Measurements from ENCODE around the gene SRP9.
A peak's percentile ranks its signal among the peaks of the same experiment; 100 is the strongest.

Gene SRP9, protein sequence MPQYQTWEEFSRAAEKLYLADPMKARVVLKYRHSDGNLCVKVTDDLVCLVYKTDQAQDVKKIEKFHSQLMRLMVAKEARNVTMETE

DNA sequence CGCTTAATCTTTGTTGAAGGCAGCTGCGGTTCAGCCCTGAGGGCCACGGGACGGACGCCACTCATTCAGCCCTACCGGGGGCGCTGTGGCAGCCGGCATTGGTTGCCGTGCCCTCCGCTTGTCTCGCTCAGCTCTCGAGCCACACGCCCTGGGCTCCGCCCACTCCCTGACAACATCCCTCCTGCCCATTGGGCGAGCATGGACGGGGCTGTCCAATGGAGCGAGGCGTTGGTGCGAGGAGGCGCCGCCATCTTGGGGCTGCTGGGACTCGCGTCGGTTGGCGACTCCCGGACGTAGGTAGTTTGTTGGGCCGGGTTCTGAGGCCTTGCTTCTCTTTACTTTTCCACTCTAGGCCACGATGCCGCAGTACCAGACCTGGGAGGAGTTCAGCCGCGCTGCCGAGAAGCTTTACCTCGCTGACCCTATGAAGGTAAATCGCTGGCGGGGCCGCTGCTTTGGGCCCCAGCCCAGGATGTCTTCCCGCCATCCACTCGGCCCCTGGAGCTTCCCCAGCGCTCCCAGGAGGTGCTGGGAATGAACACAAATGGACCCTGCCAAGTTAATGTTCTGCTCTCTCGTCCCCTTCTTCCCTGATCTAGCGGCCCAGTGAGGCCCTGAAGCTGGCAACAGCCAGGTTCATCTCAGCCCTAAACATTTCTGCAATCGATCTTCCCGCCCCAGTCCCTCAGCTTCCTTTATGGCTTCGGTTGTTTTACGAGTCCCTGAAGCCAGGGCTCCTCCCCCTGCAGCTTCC lies at the start of gene SRP9:
TSS of gene SRP9 (plus strand) at position 244 of the 754 bp plus-strand sequence. CDS start at position 359, 115 bp downstream.
- DNase-seq: peak; percentile 85

DNA sequence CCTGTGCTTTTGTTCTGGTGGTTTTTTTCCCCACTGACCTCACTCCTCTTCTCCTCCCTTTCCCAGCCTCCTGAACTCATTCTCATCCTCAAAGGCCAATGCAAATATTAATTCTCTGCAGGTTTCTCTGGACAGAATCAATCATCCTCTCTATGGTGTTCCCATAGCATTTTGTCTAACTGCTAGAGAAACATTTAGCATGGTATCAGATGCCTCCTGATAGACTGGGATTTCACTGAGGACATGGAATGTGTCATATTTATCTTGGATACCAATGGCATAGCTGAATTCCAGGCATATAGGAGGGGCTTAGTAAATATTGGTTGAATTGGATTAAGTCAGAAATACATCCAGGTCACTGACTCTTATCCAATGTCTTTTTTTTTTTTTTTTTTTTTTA lies 46.1 kb upstream of the SRP9 start:
- DNase-seq: no peak

DNA sequence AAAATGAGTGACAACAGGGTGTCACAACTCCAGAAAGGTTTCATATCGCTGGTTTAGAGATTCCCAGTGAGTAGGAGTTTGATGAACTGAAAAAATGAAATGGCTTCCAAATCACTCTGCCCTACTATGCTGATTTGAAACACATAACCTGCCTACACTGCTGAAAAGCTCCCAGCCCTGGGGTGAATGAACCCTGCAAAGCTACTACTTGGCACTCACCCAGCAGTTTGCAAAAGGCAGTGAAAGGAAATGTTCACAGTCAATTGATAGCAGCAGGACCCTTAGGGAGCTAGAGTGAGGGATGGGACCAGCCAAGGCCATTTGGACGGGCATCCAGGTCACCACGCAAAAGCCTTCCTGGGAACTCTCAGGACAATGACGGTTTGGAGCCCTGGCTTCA lies 44.4 kb upstream of the SRP9 start:
- DNase-seq: no peak

DNA sequence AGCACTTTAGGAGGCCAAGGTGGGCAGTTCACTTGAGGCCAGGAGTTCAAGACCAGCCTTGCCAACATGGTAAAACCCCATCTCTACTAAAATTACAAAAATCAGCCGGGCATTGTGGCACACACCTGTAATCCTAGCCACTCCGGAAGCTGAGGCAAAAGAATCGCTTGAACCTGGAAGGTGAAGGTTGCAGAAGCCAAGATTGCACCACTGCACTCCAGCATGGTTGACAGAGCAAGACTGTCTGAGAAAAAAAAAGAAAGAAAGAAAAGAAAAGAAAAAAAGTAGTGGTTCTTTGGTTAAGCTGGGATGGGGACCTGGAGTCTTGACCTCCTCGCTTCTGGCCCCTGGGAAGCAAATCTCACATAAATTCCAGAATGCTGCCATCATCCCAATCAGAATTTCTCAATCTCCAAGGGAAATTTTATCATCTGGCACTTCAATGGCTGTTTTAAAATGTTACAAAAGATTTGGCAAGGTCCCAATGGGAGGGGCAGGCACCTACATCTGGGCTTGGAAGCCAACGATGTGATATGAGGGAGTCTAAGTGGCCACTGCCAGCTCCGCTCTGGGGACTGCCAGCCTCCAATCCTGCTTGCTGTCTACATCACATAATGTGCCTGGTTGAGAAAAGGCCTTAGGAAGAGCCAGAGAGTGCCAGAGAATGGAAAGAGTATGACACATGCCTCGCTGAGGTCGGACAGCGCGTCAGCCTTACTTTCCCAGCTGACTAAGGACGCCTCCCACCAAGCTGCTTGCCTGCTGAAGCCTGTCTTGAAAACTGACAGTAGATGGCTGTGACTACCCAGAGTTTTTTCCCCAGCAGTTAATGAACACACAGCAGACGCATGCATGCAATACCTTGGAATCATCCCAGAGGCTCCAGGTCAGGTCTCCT lies 42.1 kb upstream of the SRP9 start:
- DNase-seq: peak; percentile 40

DNA sequence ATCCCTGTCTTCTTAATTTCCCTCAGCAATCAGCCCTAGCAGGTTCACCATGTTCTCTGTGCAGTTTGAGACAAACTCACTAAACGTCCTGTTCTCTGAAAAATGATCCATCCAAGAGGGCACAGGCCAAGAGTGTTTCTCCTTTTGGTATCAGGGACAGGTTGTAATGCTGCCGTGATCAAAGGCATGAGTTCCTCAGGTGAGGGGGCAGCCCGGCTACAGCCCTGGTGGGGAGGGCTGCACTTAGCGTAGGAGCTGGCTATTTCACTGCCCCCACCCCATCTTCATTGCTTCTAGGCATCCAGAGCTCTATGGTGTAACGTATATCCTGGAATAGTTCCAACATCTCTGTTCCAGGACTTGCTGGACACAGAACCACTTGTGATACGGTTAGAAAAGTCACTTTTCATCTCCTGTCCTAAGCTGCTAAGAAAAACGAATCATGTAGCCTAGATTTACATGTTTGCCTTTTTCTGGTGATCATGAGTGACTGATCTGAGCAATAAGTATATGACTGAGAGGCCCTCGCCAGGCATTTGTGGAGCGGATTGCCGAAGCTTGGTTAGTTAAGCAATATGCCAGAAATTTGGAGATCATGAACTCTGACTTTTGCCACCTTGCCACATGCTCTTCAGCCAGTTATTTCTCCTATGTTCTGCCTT lies 41.1 kb upstream of the SRP9 start:
- DNase-seq: no peak

DNA sequence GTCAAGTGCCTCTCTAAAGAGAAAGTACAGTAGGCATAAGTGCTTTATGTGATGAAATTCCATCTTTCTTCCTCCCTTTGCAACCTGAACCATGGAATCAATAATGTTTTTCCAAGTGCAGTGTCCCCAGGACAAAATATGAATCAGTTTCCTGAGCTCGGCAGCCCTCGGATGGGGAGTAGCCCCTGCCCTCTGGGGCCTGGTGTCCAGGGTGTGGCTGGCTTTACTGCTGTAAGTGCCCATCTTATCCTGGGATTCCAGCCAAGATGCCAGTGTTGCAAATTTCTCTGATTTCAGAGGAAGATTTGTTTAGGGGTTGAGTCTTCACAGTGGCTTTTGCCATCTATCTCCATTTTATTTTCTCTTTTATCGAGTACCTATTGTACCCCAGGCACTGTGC lies 40.5 kb upstream of the SRP9 start:
- DNase-seq: no peak

DNA sequence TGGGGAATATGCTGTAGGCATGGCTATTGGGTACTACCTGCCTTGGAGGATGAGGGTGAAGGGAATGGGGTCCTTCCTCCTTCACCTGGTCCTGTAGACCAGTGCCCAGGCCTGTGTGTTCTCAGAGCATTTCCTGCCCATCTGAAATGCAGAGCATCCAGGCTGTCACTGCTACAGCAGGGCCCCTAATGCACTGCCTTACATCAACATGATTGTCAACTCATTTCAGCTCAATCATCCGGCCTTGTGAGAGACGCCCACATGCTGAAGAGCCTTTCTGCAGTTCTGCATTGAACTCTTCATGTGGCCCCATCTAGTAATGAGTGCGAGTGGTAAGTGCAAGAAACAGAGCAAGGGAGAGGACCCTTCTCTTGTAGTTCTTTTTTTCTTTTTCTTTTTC lies 39.8 kb upstream of the SRP9 start:
- no peak for DNase-seq

DNA sequence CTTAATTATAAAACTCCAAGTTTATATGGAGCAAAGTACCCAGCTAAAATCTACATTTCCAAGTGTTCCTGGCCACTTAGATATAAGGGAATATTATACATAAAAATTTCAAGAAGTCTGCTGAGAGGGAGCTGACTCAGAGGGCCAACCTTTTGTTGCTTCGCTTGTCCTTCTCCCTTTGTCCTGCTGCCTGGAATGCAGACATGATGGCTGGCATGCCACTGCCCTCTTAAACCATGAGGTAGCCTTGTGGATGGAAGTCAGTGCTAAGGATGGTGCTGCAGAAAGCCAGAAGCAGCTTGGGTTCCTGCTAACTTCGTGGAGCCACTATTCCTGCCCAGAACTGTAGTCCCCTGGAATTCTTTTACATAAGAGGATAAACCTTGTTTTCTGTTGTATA lies 38.9 kb upstream of the SRP9 start:
- no peak for DNase-seq

DNA sequence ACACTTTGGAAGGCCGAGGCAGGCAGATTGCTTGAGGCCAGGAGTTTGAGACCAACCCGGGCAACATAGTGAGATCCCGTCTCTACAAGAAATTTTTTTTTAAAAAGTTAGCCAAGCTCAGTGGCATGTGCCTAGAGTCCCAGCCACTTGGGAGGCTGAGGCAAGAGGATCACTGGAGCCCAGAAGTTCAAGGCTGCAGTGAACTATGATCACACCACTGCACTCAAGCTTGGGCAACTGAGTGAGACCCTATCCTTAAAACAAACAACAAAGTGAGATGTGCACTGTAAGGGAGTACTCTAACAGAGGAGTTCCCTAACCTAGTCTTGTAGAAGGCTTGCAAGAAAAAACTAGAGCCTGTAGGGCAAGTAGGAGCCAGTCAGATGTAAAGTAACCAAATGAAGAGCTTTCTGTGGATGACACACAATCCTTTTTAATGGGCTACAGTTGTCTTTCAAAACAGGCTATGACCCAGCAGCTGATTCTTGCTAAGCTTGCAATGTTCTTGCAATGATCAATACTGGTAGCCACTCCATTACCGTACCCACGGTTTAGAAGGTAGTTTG lies 38.0 kb upstream of the SRP9 start:
- no peak for DNase-seq

DNA sequence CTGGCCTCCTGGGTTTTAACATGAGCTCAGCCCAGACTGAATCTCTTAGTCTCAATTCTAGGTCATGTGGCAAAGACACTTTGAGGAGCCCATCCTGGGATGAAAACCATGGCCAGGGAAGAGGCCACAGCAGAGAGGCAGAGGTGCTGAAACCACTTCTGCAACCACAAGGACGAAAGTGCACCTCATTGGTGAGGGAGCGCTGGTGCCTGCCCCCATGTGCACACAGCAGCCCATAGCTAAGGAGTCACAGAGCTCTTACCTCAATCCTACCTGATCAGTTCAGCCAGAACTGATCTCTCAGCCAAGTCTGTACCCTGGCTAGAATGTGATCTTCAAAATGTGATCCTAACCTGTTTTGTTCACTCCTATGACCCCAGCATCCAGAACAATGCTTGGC lies 32.9 kb upstream of the SRP9 start:
- DNase-seq: no peak

DNA sequence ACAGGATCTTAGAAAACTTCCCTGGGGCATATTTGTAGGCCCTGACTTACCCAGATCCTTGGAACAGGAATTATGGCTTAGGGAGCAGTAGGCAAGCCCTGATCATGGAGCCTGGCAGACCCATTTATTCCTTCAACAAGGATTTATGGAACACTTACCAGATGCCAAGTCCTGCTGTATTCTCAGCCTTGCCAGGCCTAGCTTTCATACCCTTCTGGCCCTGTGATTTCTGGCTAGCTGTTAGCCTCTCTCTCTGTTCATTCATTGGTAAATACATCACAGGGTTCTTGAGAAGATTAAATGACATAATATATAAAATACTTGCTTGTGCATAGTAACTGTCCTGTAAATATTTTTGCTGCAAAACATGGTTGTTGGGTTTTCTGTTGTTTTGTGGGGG lies 32.4 kb upstream of the SRP9 start:
- no peak for DNase-seq

DNA sequence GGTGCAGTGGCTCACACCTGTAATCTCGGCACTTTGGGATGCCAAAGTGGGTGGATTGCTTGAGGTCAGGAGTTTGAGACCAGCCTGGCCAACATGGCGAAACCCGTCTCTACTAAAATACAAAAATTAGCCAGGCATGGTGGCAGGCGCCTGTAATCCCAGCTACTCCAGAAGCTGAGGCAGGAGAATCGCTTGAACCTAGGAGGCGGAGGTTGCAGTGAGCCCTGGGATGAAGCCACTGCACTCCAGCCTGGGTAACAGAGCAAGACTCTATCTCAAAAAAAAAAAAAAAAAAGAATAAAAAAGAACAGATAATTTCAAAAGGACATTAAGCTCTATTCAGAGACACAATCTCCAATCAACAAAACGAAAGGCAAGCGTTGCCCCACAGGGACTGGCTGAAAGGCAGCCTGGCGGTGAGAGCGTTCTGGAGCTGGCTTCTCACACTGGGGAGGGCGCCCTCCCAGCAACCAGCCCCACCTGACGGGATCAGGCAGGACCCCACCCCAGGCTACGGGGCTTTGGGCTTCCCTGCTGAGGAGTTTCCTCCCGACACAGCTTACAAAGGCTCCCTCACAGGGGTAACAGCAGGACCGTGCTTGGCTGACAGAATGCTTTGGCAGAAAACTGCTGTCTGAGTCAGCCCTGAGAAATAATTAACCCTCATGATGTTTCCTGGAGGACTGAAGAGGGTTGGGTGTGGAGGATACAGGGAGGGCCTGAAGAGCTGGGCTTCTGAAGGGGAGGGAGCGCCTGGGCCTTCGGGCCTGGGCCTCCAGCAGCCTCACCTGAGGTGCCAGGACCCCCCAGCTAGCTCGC lies 31.1 kb upstream of the SRP9 start:
- DNase-seq: peak; percentile 79

DNA sequence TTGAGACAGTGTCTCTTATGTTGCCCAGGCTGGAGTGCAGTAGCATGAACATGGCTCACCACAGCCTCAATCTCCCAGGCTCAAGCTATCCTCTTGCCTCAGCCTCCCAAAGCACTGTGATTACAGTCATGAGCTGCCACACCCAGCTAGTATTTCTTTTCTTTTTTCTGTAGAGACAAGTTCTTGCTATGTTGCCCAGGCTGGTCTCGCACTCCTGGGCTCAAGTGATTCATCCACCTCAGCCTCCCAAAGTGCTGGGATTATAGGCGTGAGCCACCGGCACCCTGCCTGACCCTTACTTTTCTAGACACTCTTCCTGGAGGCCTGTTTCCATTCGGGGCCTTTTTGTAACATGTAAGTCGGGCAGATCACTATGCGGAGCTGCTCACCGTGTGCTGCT lies 30.1 kb upstream of the SRP9 start:
- DNase-seq: no peak

DNA sequence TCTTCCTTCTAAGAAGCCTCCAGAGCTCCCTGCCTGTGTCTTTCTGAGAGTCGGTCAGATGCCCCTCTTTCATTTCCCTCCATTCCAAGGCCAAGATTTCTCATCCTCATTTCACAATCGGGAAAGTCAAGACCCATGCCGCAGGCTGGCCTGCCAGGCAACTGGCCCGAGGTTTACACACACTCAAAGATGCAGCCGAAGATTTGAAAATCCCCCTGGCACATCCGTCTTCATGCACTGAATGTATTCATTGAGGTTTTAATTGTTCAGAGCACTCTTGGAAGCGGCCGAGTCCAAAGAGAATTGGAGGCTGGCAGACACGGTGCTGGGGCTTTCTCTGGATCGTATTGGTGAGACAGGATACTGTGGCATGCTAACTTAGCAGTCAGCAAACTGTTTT lies 29.1 kb upstream of the SRP9 start:
- DNase-seq: no peak

DNA sequence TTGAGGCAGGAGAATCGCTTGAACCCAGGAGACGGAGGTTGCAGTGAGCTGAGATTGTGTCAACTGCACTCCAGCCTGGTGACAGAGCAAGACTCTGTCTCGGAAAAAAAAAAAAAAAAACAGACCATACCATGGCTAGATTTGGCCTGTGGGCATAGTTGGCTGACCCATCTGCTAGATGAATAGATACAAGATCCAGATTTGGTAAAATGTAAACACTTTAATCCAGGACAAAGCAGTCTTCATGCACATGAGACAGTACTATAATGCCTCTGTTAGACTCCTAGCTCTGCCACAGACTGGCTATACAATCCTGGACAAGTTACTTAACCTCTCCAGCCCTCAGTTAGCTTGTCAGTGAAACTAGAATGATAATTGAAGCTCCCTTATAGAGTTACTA lies 27.9 kb upstream of the SRP9 start:
- no peak for DNase-seq

DNA sequence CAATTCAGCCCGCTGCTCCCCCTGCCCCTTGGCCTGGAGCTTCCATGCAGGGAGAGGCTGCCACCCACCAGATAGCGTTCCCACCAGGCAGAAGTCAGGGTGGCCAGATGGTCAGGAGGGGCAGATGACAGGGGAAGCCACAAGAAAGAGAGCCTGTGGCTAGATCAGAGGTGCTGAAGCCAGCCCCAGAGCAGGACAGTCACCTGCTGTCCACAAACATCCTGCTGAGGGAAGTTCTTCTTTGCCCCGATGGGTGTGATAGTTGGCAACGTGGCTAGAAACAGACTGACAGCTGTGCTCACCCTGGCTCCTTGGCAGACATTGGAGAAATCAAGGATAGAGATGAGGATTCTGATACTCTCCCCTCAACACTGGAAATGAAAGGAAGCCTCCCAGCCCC lies 27.2 kb upstream of the SRP9 start:
- DNase-seq: no peak

DNA sequence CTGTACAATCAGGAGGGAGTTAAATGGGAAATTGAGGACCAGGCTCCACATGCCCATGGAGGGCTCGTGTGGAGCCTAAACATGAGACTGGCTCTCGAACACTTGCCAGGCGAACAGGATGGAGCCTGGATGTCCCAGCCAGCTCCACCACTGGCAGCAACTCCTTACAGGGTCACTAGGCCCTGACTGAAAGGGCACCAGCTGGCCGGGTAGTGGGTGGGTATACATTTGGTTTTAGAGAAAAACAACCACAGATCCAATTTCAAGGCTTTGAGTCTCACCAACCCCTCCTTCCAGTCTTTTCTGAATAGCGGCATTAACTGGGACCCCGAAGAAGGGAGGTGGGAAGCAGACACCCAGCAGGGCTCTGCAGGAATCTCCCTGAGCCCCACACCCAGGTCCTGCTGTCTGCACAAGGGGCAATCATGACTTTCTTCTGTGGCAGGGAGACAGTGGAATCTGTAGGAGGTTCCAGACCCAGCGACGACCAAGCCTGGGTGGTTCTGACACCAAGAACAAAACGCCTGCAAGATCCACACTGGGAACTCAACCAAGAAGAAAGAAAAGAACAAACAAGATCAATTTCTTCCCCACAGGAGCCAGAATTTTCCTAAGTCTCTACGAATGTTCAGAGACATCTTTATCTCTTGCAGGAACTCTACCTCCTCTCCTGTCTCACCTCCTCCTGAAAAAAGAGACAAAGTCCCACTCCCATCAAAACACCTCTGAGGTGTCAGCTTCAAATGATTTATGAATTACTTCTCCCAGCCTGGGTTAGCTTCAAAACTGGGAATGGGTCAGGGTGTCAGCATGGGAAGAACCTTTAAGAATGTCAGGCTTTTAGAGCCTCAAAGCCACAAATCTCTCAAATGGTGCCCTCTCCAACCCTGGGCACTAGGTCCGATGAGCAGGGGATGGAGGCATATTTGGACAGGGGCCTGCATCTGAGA lies 26.5 kb upstream of the SRP9 start:
- DNase-seq: no peak

DNA sequence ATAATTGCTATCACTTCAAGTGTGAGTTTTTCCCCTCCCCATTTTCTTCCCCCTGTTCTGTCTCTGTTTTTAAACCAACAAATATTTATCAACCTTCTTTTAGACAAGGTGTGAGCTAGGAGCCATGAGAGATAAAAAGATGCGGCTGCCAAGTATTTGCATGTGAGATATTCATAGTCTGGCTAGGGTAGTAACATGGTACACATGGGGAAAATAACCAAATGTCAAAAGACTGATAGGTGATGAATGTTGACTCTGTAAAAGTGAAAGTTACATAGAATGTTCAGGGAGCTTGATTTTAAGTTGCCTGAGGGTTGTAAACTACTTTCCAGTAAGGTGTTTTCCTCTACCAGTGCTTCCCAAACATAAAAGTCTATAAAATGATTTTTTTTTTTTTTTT lies 25.4 kb upstream of the SRP9 start:
- DNase-seq: no peak

DNA sequence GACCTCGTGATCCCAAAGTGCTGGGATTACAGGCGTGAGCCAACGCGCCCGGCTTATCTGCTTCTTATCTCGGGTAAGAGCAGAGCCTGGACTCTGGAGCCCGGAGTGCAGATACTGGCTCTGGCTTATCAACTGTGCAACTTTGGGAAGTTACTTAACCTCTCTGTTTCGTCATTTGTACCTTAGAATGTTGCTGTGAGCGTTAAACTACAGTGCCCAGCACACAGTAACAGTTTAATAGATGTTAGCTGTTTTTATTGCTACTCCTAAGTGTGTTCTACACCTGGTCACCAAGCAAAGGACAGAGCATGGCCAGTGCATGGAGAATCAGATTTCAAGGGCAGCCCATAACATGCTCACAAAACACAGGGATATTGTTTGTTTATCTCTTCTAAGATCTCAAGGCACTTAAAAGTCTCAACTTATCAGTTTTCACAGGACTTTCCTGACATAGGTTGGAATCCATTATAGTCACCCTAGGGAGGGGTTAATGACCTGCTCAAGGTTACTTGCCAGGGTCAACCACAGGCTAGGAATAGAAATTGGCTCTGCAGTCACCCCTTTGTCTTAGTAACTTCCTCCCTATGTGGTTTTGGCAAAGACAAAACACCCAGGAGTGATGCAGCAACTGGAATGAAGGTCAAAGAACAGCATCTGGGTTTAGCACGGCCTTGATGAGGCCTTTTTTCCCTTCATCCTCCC lies 22.5 kb upstream of the SRP9 start:
- no peak for DNase-seq

DNA sequence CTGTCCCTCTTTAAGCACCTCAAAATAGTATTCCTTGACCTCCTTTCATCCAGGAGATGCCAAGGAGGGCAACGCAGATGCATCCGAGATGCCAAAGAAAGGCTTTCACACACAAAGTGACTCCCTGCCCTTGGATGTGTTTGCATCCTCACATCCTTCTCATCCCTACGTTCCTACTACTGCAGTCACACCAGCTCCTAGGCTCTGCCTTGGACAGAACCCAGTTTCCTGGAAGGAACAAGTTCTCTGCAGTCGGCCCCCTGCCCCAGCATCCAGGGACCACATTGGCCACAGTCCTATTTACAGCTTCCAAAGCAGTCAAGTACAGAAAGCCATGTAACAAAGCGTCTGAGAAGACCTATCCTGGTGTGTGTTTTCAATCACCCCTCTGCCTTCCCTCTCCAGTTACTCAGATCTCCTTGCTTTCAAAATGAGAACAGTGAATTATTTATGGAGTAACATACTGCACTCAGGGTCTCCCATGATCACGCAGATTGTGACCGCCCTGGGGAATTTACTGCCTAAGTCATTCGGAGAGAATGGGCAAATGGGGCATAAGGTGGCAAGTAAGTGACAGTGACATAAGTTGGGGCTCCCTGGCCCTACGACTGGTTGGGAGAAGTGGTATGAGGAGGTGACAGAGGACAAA lies 21.8 kb upstream of the SRP9 start:
- no peak for DNase-seq

Measured in NCI-H2029 treated with DMSO at 0.1 percent for 48 hours (cell line).